ENCODE data around the gene CFAP73.

- TF ChIP-seq CTCF (IDR thresholded peaks at IDR 0.05) (no peak), POLR2A (IDR thresholded peaks at IDR 0.05) (no peak), POLR2AphosphoS5 (IDR thresholded peaks at IDR 0.05) (no peak), EP300 (IDR thresholded peaks at IDR 0.05) (no peak)
Observed at GRCh38 chr12:113144806-113145205, 4.7 kb upstream of the CFAP73 start.

Measured in sigmoid colon (tissue), 4 donors.